ENCODE results near the gene RNF11. TPM values are rescaled to one million over a fixed set of nuclear protein-coding genes. Genes with fewer than 3 reads are reported as not detected.

The RNF11 gene
- total and polyA plus RNA-seq, 7 donors, result 64.3 to 137 (median 107) TPM

GRCh38 chr1:51301844-51302162 lies 65.7 kb downstream of the RNF11 start:
- intact Hi-C loops (cut with DNase I), result no loop called here
- no peak for TF ChIP-seq CTCF (IDR thresholded peaks at IDR 0.05)
- no peaks in the 10 kb centered on the region for H3K9me3 ChIP-seq
- 75 to 79% (median 78%) methylated on average over 3 of the region's 3 CpGs for WGBS, 3 donors
- no peak overlapping the region for H3K27ac ChIP-seq
- DNase-seq (no peak), ATAC-seq (no peak)
- H3K27me3 ChIP-seq (ENCODE audit: insufficient read depth in 3 of 3, low read length in 2 of 3), result no peaks in the 10 kb centered on the region
- no peaks in the 10 kb centered on the region for H3K4me1 ChIP-seq
- H3K36me3 ChIP-seq (ENCODE audit: insufficient read depth in 1 of 2, low read depth in 1 of 2), result no peaks in the 10 kb centered on the region
- no peak overlapping the region for H3K4me3 ChIP-seq

GRCh38 chr1:51302270-51302669 lies 66.2 kb downstream of the RNF11 start:
- Histone ChIP-seq H3K27ac (no peak overlapping the region), H3K4me3 (no peak overlapping the region), H3K9me3 (no peaks in the 10 kb centered on the region), H3K36me3 (ENCODE audit: insufficient read depth in 1 of 2, low read depth in 1 of 2) (no peaks in the 10 kb centered on the region), H3K27me3 (ENCODE audit: insufficient read depth in 3 of 3, low read length in 2 of 3) (no peaks in the 10 kb centered on the region), H3K4me1 (no peaks in the 10 kb centered on the region)
- TF ChIP-seq CTCF (IDR thresholded peaks at IDR 0.05), result no peak
- ATAC-seq (no peak), DNase-seq (no peak)
- intact Hi-C loops (cut with DNase I), result no loop called here
- 85 to 86% (median 85%) methylated on average over 10 of the region's 10 CpGs for WGBS, 3 donors

DNA sequence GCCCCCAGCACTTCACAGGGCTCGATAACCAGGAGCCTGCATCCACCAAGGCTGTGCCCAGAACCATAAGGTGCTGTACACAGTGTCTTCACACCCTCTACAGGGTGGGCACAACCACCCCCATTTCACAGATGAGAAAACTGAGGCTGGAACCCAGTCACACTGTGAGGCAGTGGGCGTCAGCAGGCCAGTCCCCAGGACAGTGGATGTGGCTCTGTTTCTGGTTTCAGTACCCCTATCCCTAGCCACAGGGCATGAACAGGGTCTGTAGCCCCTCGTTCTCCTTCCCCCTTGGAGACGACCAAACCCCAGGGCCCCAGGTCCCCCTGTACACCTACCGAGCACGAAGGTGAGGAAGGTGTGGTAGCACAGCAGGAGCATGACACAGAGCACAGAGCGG lies 66.7 kb downstream of the RNF11 start:
- TF ChIP-seq CTCF (IDR thresholded peaks at IDR 0.05), result no peak
- no peaks in the 10 kb centered on the region for H3K27me3 ChIP-seq (ENCODE audit: insufficient read depth in 3 of 3, low read length in 2 of 3)
- no peaks in the 10 kb centered on the region for H3K9me3 ChIP-seq
- no peaks in the 10 kb centered on the region for H3K4me1 ChIP-seq
- H3K27ac ChIP-seq, result no peak overlapping the region
- DNase-seq, result no peak
- H3K4me3 ChIP-seq, result no peak overlapping the region
- H3K36me3 ChIP-seq (ENCODE audit: insufficient read depth in 1 of 2, low read depth in 1 of 2), result no peaks in the 10 kb centered on the region
- intact Hi-C loops (cut with DNase I), result no loop called here
- WGBS, 3 donors, result 71 to 82% (median 81%) methylated on average over 7 of the region's 7 CpGs
- ATAC-seq, result no peak

DNA sequence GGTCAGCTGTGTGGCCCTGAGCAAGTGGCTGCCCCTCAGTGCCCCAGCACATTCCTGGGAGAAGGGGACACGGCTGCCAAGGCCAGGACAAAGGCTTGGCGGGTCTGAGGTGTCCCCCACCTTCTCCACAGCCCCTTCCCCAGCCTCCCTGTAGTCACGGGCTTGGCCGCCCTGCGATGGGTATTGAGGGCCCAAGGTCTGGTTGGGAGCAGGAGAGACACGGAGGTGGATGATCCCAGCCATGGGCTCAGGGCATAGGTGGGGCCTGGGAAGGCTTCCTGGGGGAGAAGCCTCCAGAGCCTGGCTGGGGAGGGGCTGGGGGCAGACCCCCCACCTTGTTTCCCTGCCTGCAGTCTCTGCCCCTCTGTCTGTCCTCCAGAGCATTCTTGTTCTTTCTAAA lies 67.2 kb downstream of the RNF11 start:
- TF ChIP-seq CTCF (IDR thresholded peaks at IDR 0.05), result no peak
- Histone ChIP-seq H3K27ac (no peak overlapping the region), H3K9me3 (no peaks in the 10 kb centered on the region), H3K4me1 (no peaks in the 10 kb centered on the region), H3K4me3 (no peak overlapping the region), H3K36me3 (ENCODE audit: insufficient read depth in 1 of 2, low read depth in 1 of 2) (no peaks in the 10 kb centered on the region), H3K27me3 (ENCODE audit: insufficient read depth in 3 of 3, low read length in 2 of 3) (no peaks in the 10 kb centered on the region)
- WGBS, 3 donors, result 74 to 82% (median 80%) methylated on average over 4 to 6 of the region's 6 CpGs
- ATAC-seq (no peak), DNase-seq (no peak)
- intact Hi-C loops (cut with DNase I), result no loop called here

- DNase-seq (no peak), ATAC-seq (no peak)
- Histone ChIP-seq H3K27me3 (ENCODE audit: insufficient read depth in 3 of 3, low read length in 2 of 3) (no peaks in the 10 kb centered on the region), H3K9me3 (no peaks in the 10 kb centered on the region), H3K4me3 (no peak overlapping the region), H3K27ac (no peak overlapping the region), H3K36me3 (ENCODE audit: insufficient read depth in 1 of 2, low read depth in 1 of 2) (no peaks in the 10 kb centered on the region), H3K4me1 (no peaks in the 10 kb centered on the region)
- intact Hi-C loops (cut with DNase I), result no loop called here
- no peak for TF ChIP-seq CTCF (IDR thresholded peaks at IDR 0.05)
- 65 to 68% (median 67%) methylated on average over 8 of the region's 8 CpGs for WGBS, 3 donors
Measured at GRCh38 chr1:51303751-51304251, 67.7 kb downstream of the RNF11 start.
